Measurements from ENCODE around the gene RIMS3.
A peak's percentile ranks its signal among the peaks of the same experiment; 100 is the strongest.
"Not testable (repeated sequence)": the region's sequence is repeated elsewhere in the genome, so short reads cannot be mapped to it uniquely, and the experiment has no call there.

RIMS3 gene

GRCh38 chr1:40633931-40634376, 31.5 kb downstream of the RIMS3 start:
- no peaks in the 10 kb centered on the region for H3K9me3 ChIP-seq (ENCODE audit: severe bottlenecking)
- DNase-seq (ENCODE audit: low spot score) (no peak), ATAC-seq (ENCODE audit: low read depth) (no peak)
- peaks cover 10% of the 10 kb centered on the region for H3K4me1 ChIP-seq (ENCODE audit: insufficient read depth, poor library complexity, severe bottlenecking)
- H3K27ac ChIP-seq (ENCODE audit: poor library complexity, severe bottlenecking), result peak overlapping the region; percentile 50
- no peaks in the 10 kb centered on the region for H3K36me3 ChIP-seq (ENCODE audit: low read depth)
- TF ChIP-seq CTCF (IDR thresholded peaks at IDR 0.05; ENCODE audit: poor library complexity, severe bottlenecking), result no peak
- no peak overlapping the region for H3K4me3 ChIP-seq (ENCODE audit: severe bottlenecking)
- no peaks in the 10 kb centered on the region for H3K27me3 ChIP-seq (ENCODE audit: insufficient read depth, poor library complexity, severe bottlenecking)

GRCh38 chr1:40633523-40633922, 32.0 kb downstream of the RIMS3 start:
- no peak for TF ChIP-seq CTCF (IDR thresholded peaks at IDR 0.05; ENCODE audit: poor library complexity, severe bottlenecking)
- Histone ChIP-seq H3K27ac (ENCODE audit: poor library complexity, severe bottlenecking) (no peak overlapping the region), H3K4me1 (ENCODE audit: insufficient read depth, poor library complexity, severe bottlenecking) (peaks cover 13% of the 10 kb centered on the region), H3K27me3 (ENCODE audit: insufficient read depth, poor library complexity, severe bottlenecking) (no peaks in the 10 kb centered on the region), H3K9me3 (ENCODE audit: severe bottlenecking) (no peaks in the 10 kb centered on the region), H3K4me3 (ENCODE audit: severe bottlenecking) (no peak overlapping the region), H3K36me3 (ENCODE audit: low read depth) (no peaks in the 10 kb centered on the region)
- DNase-seq (ENCODE audit: low spot score) (no peak), ATAC-seq (ENCODE audit: low read depth) (no peak)

GRCh38 chr1:40630488-40631223, 34.8 kb downstream of the RIMS3 start:
- Histone ChIP-seq H3K27ac (ENCODE audit: poor library complexity, severe bottlenecking) (no peak overlapping the region), H3K4me3 (ENCODE audit: severe bottlenecking) (no peak overlapping the region), H3K36me3 (ENCODE audit: low read depth) (no peaks in the 10 kb centered on the region), H3K9me3 (ENCODE audit: severe bottlenecking) (no peaks in the 10 kb centered on the region), H3K27me3 (ENCODE audit: insufficient read depth, poor library complexity, severe bottlenecking) (no peaks in the 10 kb centered on the region), H3K4me1 (ENCODE audit: insufficient read depth, poor library complexity, severe bottlenecking) (peaks cover 25% of the 10 kb centered on the region)
- no peak for TF ChIP-seq CTCF (IDR thresholded peaks at IDR 0.05; ENCODE audit: poor library complexity, severe bottlenecking)
- DNase-seq (ENCODE audit: low spot score) (no peak), ATAC-seq (ENCODE audit: low read depth) (no peak)

- H3K27ac ChIP-seq (ENCODE audit: poor library complexity, severe bottlenecking), result peak overlapping the region; percentile 64
- H3K27me3 ChIP-seq (ENCODE audit: insufficient read depth, poor library complexity, severe bottlenecking); H3K36me3 ChIP-seq (ENCODE audit: low read depth); ATAC-seq (ENCODE audit: low read depth); DNase-seq (ENCODE audit: low spot score); H3K4me3 ChIP-seq (ENCODE audit: severe bottlenecking); H3K9me3 ChIP-seq (ENCODE audit: severe bottlenecking): not testable (repeated sequence)
- H3K4me1 ChIP-seq (ENCODE audit: insufficient read depth, poor library complexity, severe bottlenecking), result peaks cover 18% of the 10 kb centered on the region
Measured at GRCh38 chr1:40629546-40629945, 35.9 kb downstream of the RIMS3 start.

- H3K9me3 ChIP-seq (ENCODE audit: severe bottlenecking), result no peaks in the 10 kb centered on the region
- TF ChIP-seq CTCF (IDR thresholded peaks at IDR 0.05; ENCODE audit: poor library complexity, severe bottlenecking), result no peak
- peak overlapping the region; percentile 64 for H3K27ac ChIP-seq (ENCODE audit: poor library complexity, severe bottlenecking)
- H3K4me3 ChIP-seq (ENCODE audit: severe bottlenecking), result no peak overlapping the region
- peak; percentile 89 for ATAC-seq (ENCODE audit: low read depth)
- H3K36me3 ChIP-seq (ENCODE audit: low read depth), result no peaks in the 10 kb centered on the region
- peaks cover 18% of the 10 kb centered on the region for H3K4me1 ChIP-seq (ENCODE audit: insufficient read depth, poor library complexity, severe bottlenecking)
- DNase-seq (ENCODE audit: low spot score), result peak; percentile 70
- H3K27me3 ChIP-seq (ENCODE audit: insufficient read depth, poor library complexity, severe bottlenecking), result no peaks in the 10 kb centered on the region
Measured at GRCh38 chr1:40628903-40629292, 36.6 kb downstream of the RIMS3 start.

Measured in RWPE2 (cell line).